SK-N-SH (cell line): ENCODE results near the gene LIPE.

Source experiments
- ELF1 ChIP-seq: IDR thresholded peaks from 2 replicates; pipeline ENCODE4 v1.4.0; 2012
- FOXM1 ChIP-seq: IDR thresholded peaks from 2 replicates; pipeline ENCODE4 v1.4.0; 2012; ENCODE audit warnings: low read depth, mild to moderate bottlenecking
- SMC3 ChIP-seq: IDR thresholded peaks from 2 replicates; pipeline ENCODE4 v1.6.1; 2012; ENCODE audit warnings: low read depth, low read length, improper control_type of control experiment
- TF ChIP-seq, protein P1 (sequence below): IDR thresholded peaks from 2 replicates; pipeline ENCODE4 v1.6.1; 2012; ENCODE audit warnings: mild to moderate bottlenecking, low read depth, low read length, moderate library complexity

DNA sequence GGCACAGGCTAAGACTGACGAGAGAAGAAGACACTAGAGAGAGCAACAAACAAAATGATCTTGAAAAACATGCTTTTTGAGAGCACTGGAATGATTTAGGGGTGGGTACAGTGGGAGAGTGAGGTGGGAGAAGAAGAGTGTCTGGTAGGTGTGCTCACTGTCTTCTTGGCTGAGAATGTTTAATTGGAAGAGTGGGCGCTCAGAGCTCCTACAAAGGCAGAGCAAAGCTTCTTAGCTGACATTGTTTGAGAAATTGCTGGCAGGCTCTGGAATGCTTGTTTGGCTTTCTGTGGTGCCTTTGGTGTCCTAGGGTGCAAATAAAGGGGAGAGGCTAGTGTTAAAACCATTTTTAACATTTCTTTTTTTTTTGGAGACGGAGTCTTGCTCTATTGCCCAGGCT lies 1.5 kb upstream of the LIPE start:
- no peak for TF ChIP-seq SMC3
- TF ChIP-seq ELF1 = no peak
- TF ChIP-seq, protein P1, sequence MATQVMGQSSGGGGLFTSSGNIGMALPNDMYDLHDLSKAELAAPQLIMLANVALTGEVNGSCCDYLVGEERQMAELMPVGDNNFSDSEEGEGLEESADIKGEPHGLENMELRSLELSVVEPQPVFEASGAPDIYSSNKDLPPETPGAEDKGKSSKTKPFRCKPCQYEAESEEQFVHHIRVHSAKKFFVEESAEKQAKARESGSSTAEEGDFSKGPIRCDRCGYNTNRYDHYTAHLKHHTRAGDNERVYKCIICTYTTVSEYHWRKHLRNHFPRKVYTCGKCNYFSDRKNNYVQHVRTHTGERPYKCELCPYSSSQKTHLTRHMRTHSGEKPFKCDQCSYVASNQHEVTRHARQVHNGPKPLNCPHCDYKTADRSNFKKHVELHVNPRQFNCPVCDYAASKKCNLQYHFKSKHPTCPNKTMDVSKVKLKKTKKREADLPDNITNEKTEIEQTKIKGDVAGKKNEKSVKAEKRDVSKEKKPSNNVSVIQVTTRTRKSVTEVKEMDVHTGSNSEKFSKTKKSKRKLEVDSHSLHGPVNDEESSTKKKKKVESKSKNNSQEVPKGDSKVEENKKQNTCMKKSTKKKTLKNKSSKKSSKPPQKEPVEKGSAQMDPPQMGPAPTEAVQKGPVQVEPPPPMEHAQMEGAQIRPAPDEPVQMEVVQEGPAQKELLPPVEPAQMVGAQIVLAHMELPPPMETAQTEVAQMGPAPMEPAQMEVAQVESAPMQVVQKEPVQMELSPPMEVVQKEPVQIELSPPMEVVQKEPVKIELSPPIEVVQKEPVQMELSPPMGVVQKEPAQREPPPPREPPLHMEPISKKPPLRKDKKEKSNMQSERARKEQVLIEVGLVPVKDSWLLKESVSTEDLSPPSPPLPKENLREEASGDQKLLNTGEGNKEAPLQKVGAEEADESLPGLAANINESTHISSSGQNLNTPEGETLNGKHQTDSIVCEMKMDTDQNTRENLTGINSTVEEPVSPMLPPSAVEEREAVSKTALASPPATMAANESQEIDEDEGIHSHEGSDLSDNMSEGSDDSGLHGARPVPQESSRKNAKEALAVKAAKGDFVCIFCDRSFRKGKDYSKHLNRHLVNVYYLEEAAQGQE = no peak
- TF ChIP-seq FOXM1 = no peak
